Cardiac muscle cell (in vitro differentiated cells and primary cell): ENCODE data around the gene STARD4. TPM values are rescaled to one million over a fixed set of nuclear protein-coding genes. Genes with fewer than 3 reads are reported as not detected.

Experiments used
- DNase-seq, 2 donors: peaks; one replicate each; pipeline versions ENCODE4 v3.0.0 to v3.0.0-alpha.2; 2010 to 2017; ENCODE audit warnings: low read depth in 1 of 2, low spot score in 1 of 2
- H3K27ac ChIP-seq: fragments of 200-600 bp; sonication (generic); 2 replicates; pipeline ENCODE4 v1.5.1; 2016
- H3K27me3 ChIP-seq: fragments of 200-600 bp; sonication (generic); 2 replicates; pipeline ENCODE4 v1.6.0; 2016; ENCODE audit warnings: control low read depth
- H3K36me3 ChIP-seq: fragments of 200-600 bp; sonication (generic); 2 replicates; pipeline ENCODE4 v1.5.1; 2016; ENCODE audit warnings: control low read depth
- H3K4me1 ChIP-seq: fragments of 200-600 bp; sonication (generic); 2 replicates; pipeline ENCODE4 v1.8.1; 2017; ENCODE audit warnings: low read depth, mild to moderate bottlenecking, mixed run types
- H3K4me3 ChIP-seq: fragments of 200-600 bp; sonication (generic); 2 replicates; pipeline ENCODE4 v1.5.1; 2016; ENCODE audit warnings: mild to moderate bottlenecking
- H3K9me3 ChIP-seq: fragments of 200-600 bp; sonication (generic); 2 replicates; pipeline ENCODE4 v1.5.1; 2017; ENCODE audit warnings: low read depth, mild to moderate bottlenecking, control low read depth
- polyA plus RNA-seq: library from polyadenylated mRNA; unstranded; fragments of >200 nt; fragmentation: Nextera tagmentation; extraction: Ambion mirVana; gene quantifications from 2 replicates; pipeline ENCODE4 v1.2.1, GENCODE V29; 2016
- total RNA-seq: library from RNA; depleted of rRNA; stranded (reverse); fragments of >200 nt; gene quantifications from 2 replicates; pipeline ENCODE4 v1.2.3, GENCODE V29; 2016
- TF ChIP-seq, protein P1 (sequence below): IDR thresholded peaks from 2 replicates; pipeline ENCODE4 v1.5.1; 2012; ENCODE audit warnings: low read depth, mild to moderate bottlenecking, low read length

The STARD4 gene
- total and polyA plus RNA-seq, 2 experiments from 2014 or later: 72.1 to 97.8 TPM

DNA sequence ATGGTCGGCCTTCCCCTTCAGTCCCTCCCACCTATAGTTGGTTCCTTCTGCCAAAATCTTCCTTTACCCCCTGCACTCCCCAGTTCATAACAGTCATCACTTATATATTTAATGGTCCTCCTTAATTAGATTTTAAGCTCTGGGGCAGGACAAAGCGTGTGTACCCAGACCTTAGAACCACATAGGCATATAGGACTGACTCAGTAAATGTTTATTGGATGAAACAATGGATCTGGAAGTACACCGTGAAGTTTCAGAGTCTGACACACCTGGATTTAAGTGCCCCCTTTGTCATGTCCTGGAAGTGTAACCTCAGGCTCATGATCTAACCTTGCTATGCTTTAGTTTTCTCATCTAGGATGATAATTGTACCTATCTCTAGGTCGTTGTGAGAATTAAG, 32.0 kb downstream of the STARD4 start:
- TF ChIP-seq, protein P1, sequence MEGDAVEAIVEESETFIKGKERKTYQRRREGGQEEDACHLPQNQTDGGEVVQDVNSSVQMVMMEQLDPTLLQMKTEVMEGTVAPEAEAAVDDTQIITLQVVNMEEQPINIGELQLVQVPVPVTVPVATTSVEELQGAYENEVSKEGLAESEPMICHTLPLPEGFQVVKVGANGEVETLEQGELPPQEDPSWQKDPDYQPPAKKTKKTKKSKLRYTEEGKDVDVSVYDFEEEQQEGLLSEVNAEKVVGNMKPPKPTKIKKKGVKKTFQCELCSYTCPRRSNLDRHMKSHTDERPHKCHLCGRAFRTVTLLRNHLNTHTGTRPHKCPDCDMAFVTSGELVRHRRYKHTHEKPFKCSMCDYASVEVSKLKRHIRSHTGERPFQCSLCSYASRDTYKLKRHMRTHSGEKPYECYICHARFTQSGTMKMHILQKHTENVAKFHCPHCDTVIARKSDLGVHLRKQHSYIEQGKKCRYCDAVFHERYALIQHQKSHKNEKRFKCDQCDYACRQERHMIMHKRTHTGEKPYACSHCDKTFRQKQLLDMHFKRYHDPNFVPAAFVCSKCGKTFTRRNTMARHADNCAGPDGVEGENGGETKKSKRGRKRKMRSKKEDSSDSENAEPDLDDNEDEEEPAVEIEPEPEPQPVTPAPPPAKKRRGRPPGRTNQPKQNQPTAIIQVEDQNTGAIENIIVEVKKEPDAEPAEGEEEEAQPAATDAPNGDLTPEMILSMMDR: no peak
- Histone ChIP-seq H3K36me3 (no peaks in the 10 kb centered on the region), H3K27me3 (no peaks in the 10 kb centered on the region), H3K4me1 (no peaks in the 10 kb centered on the region), H3K27ac (no peak overlapping the region), H3K9me3 (no peaks in the 10 kb centered on the region), H3K4me3 (no peak overlapping the region)
- DNase-seq: no peak

DNA sequence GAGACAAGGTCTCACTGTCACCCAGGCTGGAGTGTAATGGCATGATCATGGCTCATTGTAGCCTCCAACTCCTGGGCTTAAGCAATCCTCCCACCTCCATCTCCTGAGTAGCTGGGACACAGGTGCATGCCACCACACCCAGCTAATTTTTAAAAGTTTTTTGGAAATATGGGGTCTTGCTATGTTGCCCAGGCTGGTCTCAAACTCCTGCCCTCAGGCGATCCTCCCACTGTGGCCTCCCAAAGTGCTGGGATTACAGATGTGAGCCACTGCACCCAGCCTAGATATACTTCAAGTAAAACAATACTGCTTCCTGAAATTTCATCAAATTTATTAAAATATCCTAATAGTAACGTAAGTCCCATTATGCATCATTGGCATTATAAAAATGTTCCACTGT, 33.4 kb downstream of the STARD4 start:
- Histone ChIP-seq H3K4me3 (no peak overlapping the region), H3K9me3 (no peaks in the 10 kb centered on the region), H3K4me1 (no peaks in the 10 kb centered on the region), H3K27ac (no peak overlapping the region), H3K27me3 (no peaks in the 10 kb centered on the region), H3K36me3 (no peaks in the 10 kb centered on the region)
- TF ChIP-seq, protein P1: no peak
- DNase-seq: no peak

DNA sequence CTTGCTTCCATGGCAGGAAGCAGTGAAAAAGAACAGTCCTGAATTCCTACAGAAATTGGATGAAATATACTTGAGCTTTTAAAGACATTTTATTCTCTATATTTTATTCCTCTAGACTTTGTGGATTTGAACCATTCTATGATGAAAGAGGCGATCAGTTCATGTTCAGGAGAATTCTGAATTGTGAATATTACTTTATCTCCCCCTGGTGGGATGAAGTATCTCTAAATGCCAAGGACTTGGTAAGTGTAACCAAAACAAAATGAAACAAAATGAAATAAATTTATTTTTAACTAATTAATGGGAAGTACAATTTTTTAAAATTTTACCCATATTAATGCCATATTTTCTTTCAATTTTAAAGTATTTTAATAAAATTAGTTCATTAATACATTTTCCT, 34.1 kb downstream of the STARD4 start:
- Histone ChIP-seq H3K4me3 (no peak overlapping the region), H3K4me1 (no peaks in the 10 kb centered on the region), H3K27ac (no peak overlapping the region), H3K27me3 (no peaks in the 10 kb centered on the region), H3K9me3 (no peaks in the 10 kb centered on the region), H3K36me3 (no peaks in the 10 kb centered on the region)
- TF ChIP-seq, protein P1: peak; percentile 27
- no peak for DNase-seq

DNA sequence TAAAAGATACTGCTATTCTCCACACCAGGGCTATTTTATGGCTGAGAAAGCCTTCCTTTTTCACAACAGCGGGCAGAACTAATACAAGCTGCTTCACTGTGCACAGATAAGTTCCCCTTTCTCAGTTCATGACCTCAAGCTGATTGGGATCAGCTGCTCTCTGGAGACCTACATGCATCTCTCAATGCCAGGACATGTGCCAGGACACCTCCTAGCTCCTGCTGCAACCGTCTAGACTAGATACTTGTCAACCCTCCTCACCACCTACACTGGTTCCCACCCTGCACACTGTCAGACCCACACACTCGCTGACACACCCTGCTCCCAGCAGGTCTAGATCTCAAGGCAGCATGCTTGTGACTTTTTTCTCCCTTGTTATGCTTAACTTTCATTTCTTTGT, 39.8 kb downstream of the STARD4 start:
- H3K4me1 ChIP-seq: peaks cover 7% of the 10 kb centered on the region
- H3K4me3 ChIP-seq: no peak overlapping the region
- no peaks in the 10 kb centered on the region for H3K27me3 ChIP-seq
- H3K36me3 ChIP-seq: no peaks in the 10 kb centered on the region
- peak overlapping the region; percentile 36 for H3K27ac ChIP-seq
- TF ChIP-seq, protein P1: no peak
- H3K9me3 ChIP-seq: no peaks in the 10 kb centered on the region
- no peak for DNase-seq

DNA sequence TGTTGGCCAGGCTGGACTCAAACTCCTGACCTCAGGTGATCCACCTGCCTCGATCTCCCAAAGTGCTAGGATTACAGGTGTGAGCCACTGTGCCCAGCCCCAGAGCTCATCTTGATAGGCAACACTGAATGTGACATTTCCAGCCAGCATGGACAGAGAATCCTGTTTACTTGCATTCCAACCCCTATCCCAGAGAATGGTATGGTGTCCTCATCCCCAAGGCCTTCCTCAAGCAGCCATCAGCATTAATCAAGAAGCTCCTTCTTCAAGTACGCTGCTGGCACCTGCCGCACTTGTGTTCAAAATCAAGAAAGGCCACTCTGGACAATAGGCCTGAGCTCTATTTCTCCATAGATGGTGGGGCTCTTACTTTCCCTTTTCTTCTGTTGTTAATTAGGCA, 40.2 kb downstream of the STARD4 start:
- no peak for DNase-seq
- TF ChIP-seq, protein P1: no peak
- Histone ChIP-seq H3K4me3 (no peak overlapping the region), H3K27me3 (no peaks in the 10 kb centered on the region), H3K9me3 (no peaks in the 10 kb centered on the region), H3K36me3 (no peaks in the 10 kb centered on the region), H3K27ac (peak overlapping the region; percentile 36), H3K4me1 (peaks cover 7% of the 10 kb centered on the region)

DNA sequence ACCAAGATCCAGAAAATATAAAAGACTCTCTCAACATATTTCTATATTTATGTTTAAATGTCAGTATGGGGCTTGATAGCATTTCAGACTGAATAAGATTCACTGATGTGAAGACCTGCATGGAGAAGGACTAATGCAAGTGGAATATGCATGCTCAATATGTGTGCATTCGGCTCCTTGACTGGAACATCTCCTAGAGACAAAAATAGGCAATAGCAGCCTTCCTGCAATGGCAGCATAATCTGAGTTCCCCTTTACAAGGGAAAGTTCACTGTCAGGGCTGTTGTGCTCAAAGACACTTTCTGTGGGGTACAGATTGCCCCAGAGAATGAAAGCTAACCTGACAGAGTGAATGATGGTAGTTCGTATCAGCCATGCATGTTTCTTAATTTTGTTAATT, 42.4 kb downstream of the STARD4 start:
- Histone ChIP-seq H3K4me1 (peaks cover 7% of the 10 kb centered on the region), H3K4me3 (no peak overlapping the region), H3K36me3 (no peaks in the 10 kb centered on the region), H3K9me3 (no peaks in the 10 kb centered on the region), H3K27me3 (no peaks in the 10 kb centered on the region), H3K27ac (no peak overlapping the region)
- TF ChIP-seq, protein P1: no peak
- no peak for DNase-seq
